ENCODE data around the gene BNIP5.

BNIP5 gene

GRCh38 chr6:36333171-36333895 lies 3.4 kb downstream of the BNIP5 start:
- Histone ChIP-seq H3K9me3 (ENCODE audit: control insufficient read depth, insufficient read depth, low read depth, low read length) (no peaks in the 10 kb centered on the region), H3K27ac (ENCODE audit: extremely low read depth, low read depth, low read length) (no peak overlapping the region), H3K4me3 (ENCODE audit: low read depth, low read length) (no peak overlapping the region), H3K4me1 (ENCODE audit: control insufficient read depth, insufficient read depth, low read length) (peaks cover 3% of the 10 kb centered on the region), H3K36me3 (ENCODE audit: control insufficient read depth in 2 of 2, insufficient read depth in 1 of 2, low read length in 2 of 2) (no peaks in the 10 kb centered on the region)
- POLR2A ChIA-PET, result no interaction called here
- TF ChIP-seq YY1 (tag by site-specific recombination; IDR thresholded peaks at IDR 0.05), result no peak
- no peak for TF ChIP-seq ZNF513 (tag by site-specific recombination; IDR thresholded peaks at IDR 0.05)
- no peak for TF ChIP-seq CTCF (tag by site-specific recombination; IDR thresholded peaks at IDR 0.05)
- no peak for TF ChIP-seq ZNF223 (tag by site-specific recombination; IDR thresholded peaks at IDR 0.05)
- no peak for TF ChIP-seq ZNF658 (tag by site-specific recombination; IDR thresholded peaks at IDR 0.05)
- no peak for TF ChIP-seq ZFP41 (tag by site-specific recombination; IDR thresholded peaks at IDR 0.05; ENCODE audit: borderline replicate concordance)
- no peak for TF ChIP-seq ZNF239 (tag by site-specific recombination; IDR thresholded peaks at IDR 0.05)
- TF ChIP-seq ZNF555 (tag by site-specific recombination; conservative IDR thresholded peaks at IDR 0.05), result no peak
- TF ChIP-seq ZNF148 (tag by site-specific recombination; IDR thresholded peaks at IDR 0.05; ENCODE audit: borderline replicate concordance), result no peak
- no peak for TF ChIP-seq ZSCAN18 (tag by site-specific recombination; IDR thresholded peaks at IDR 0.05)
- CTCF ChIA-PET, result interaction anchor here (1.1 to 3.8 kb wide), 3 partner anchors 25 to 31 kb away, joined by 3 to 17 read pairs (median 15); no protein-coding TSS in a partner anchor

- ChIA-PET POLR2A (no interaction called here), CTCF (interaction anchor here (1.1 to 1.8 kb wide), 4 partner anchors 10 to 29 kb away, joined by 3 to 12 read pairs (median 4); no protein-coding TSS in a partner anchor)
- TF ChIP-seq ZXDB (tag by site-specific recombination; IDR thresholded peaks at IDR 0.05) (no peak), MEIS1 (CRISPR knock-in tag; IDR thresholded peaks at IDR 0.05; ENCODE audit: borderline replicate concordance) (no peak), PRDM6 (tag by site-specific recombination; IDR thresholded peaks at IDR 0.05) (no peak), ZNF341 (tag by site-specific recombination; IDR thresholded peaks at IDR 0.05; ENCODE audit: low read depth) (no peak), ZSCAN4 (tag by site-specific recombination; IDR thresholded peaks at IDR 0.05) (no peak), HIC1 (tag by site-specific recombination; IDR thresholded peaks at IDR 0.05) (no peak), ZNF114 (tag by site-specific recombination; IDR thresholded peaks at IDR 0.05) (no peak)
- Histone ChIP-seq H3K4me3 (ENCODE audit: low read depth, low read length) (no peak overlapping the region), H3K9me3 (ENCODE audit: control insufficient read depth, insufficient read depth, low read depth, low read length) (no peaks in the 10 kb centered on the region), H3K4me1 (ENCODE audit: control insufficient read depth, insufficient read depth, low read length) (peaks cover 3% of the 10 kb centered on the region), H3K27ac (ENCODE audit: extremely low read depth, low read depth, low read length) (no peak overlapping the region), H3K36me3 (ENCODE audit: control insufficient read depth in 2 of 2, insufficient read depth in 1 of 2, low read length in 2 of 2) (no peaks in the 10 kb centered on the region)
Measured at GRCh38 chr6:36331381-36331780, 5.3 kb downstream of the BNIP5 start.
